Upper lobe of left lung (tissue), 4 donors: Measurements from ENCODE around the gene SRSF6.

Experiments used
- CTCF ChIP-seq, 6 experiments: fragments of 450-650 bp in 4 of 6; fragments of 200-600 bp in 2 of 6; sonication (generic) in 2 of 6; IDR thresholded peaks; one replicate each; pipeline ENCODE4 v1.5.1; 2016 to 2019; ENCODE audit warnings: antibody characterized with exemption in 6 of 6
- POLR2AphosphoS5 ChIP-seq, 2 donors: sonication (generic); formaldehyde crosslinking; IDR thresholded peaks; one replicate each; pipeline ENCODE4 v1.5.1; 2017; ENCODE audit warnings: antibody characterized with exemption in 2 of 2

DNA sequence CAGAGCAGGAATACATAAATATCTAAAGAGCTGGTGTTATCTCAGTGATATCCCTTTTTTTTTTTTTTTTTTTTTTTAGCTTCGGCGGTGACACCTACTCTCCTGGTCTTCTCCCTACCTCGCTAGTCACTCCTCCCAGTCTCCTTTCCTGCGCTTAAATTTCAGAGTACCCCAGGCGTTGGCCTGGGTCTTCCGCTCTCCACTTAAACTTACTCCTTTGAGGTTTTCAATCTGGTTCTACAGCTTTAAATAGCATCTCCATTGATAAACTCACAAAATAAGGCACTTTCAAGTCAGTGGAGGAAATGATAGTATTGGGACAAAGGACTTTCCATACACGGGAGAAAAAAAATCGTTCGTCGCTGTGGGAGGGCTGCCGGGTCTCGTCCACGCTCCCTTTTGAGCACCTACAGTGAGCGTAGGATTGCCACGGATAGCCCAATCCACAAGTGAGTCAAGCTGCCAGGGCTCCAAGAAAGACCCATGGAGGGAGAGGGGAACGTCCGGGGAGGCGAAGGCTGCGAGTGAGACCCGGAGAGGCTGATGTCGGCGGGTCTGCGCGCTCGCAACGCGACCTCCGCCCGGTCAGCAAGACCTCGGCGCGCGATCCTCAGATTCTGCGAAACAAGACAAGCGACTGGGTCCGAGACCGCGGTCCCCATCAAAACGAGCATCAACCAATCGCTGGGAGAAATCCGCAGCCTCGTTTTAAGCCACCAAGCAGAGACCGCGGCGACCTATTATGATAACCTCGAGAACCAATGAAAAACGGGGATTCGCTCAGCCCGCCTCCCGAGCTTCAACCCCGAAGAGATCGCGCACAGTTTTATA, 672 bp upstream of the SRSF6 start:
- no peak for TF ChIP-seq CTCF (IDR thresholded peaks at IDR 0.05)
- no peak for TF ChIP-seq POLR2AphosphoS5 (IDR thresholded peaks at IDR 0.05)
